ENCODE results near the gene MAPK9.

The MAPK9 gene

GRCh38 chr5:180326989-180327565 lies 35.2 kb upstream of the MAPK9 start:
- H3K27ac ChIP-seq (ENCODE audit: insufficient read depth in 1 of 2, low read depth in 1 of 2, low read length in 2 of 2, poor library complexity in 1 of 2, severe bottlenecking in 2 of 2), result no peak overlapping the region
- H3K9me3 ChIP-seq (ENCODE audit: control extremely low read depth in 1 of 5, control insufficient read depth in 4 of 5, insufficient read depth in 2 of 5, low read depth in 1 of 5, low read length in 4 of 5), result no peaks in the 10 kb centered on the region
- WGBS (ENCODE audit: insufficient coverage), result 94% methylated on average over 10 of the region's 10 CpGs
- peaks cover 0 to 9% (median 4%) of the 10 kb centered on the region in 5 experiments for H3K27me3 ChIP-seq (replicated peaks in 2 of 5; ENCODE audit: control insufficient read depth in 4 of 5, insufficient read depth in 5 of 5, low read length in 4 of 5)
- peaks cover 0 to 3% (median 0%) of the 10 kb centered on the region in 4 experiments for H3K4me1 ChIP-seq (ENCODE audit: control extremely low read depth in 1 of 4, control insufficient read depth in 4 of 4, insufficient read depth in 4 of 4, low read length in 3 of 4)
- no peak overlapping the region for H3K4me3 ChIP-seq (ENCODE audit: control insufficient read depth in 1 of 7, extremely low read depth in 1 of 7, insufficient read depth in 4 of 7, low read depth in 2 of 7, low read length in 6 of 7)
- no peaks in the 10 kb centered on the region for H3K36me3 ChIP-seq (ENCODE audit: control insufficient read depth in 4 of 4, insufficient read depth in 4 of 4, low read length in 3 of 4)
- CTCF ChIA-PET, result interaction anchor here (1.1 to 3.8 kb wide), 2 partner anchors 12 to 45 kb away, joined by 3 to 20 read pairs; no protein-coding TSS in a partner anchor
- no peak for DNase-seq
- POLR2A ChIA-PET, result no interaction called here

GRCh38 chr5:180324601-180324950 lies 32.7 kb upstream of the MAPK9 start:
- ChIA-PET POLR2A (interaction anchor here (0.9 kb wide), 1 partner anchor 31 kb away, joined by 3 read pairs; no protein-coding TSS in a partner anchor), CTCF (interaction anchor here (1.4 to 3.8 kb wide), 5 partner anchors 9 to 197 kb away, joined by 3 to 20 read pairs (median 4); no protein-coding TSS in a partner anchor)
- WGBS (ENCODE audit: insufficient coverage), result 92% methylated on average over 6 of the region's 8 CpGs
- H3K4me1 ChIP-seq (ENCODE audit: control extremely low read depth in 1 of 4, control insufficient read depth in 4 of 4, insufficient read depth in 4 of 4, low read length in 3 of 4), result no peaks in the 10 kb centered on the region
- peaks cover 0 to 2% (median 0%) of the 10 kb centered on the region in 5 experiments for H3K27me3 ChIP-seq (replicated peaks in 2 of 5; ENCODE audit: control insufficient read depth in 4 of 5, insufficient read depth in 5 of 5, low read length in 4 of 5)
- no peaks in the 10 kb centered on the region for H3K9me3 ChIP-seq (ENCODE audit: control extremely low read depth in 1 of 5, control insufficient read depth in 4 of 5, insufficient read depth in 2 of 5, low read depth in 1 of 5, low read length in 4 of 5)
- DNase-seq, result no peak
- H3K4me3 ChIP-seq (ENCODE audit: control insufficient read depth in 1 of 7, extremely low read depth in 1 of 7, insufficient read depth in 4 of 7, low read depth in 2 of 7, low read length in 6 of 7), result no peak overlapping the region
- H3K36me3 ChIP-seq (ENCODE audit: control insufficient read depth in 4 of 4, insufficient read depth in 4 of 4, low read length in 3 of 4), result no peaks in the 10 kb centered on the region
- H3K27ac ChIP-seq (ENCODE audit: insufficient read depth in 1 of 2, low read depth in 1 of 2, low read length in 2 of 2, poor library complexity in 1 of 2, severe bottlenecking in 2 of 2), result no peak overlapping the region

- no peaks in the 10 kb centered on the region for H3K27me3 ChIP-seq (replicated peaks in 2 of 5; ENCODE audit: control insufficient read depth in 4 of 5, insufficient read depth in 5 of 5, low read length in 4 of 5)
- ChIA-PET CTCF (interaction anchor here (1.4 to 3.8 kb wide), 5 partner anchors 9 to 196 kb away, joined by 3 to 20 read pairs (median 4); no protein-coding TSS in a partner anchor), POLR2A (interaction anchor here (0.9 kb wide), 1 partner anchor 30 kb away, joined by 3 read pairs; no protein-coding TSS in a partner anchor)
- 92% methylated on average over 8 of the region's 11 CpGs for WGBS (ENCODE audit: insufficient coverage)
- DNase-seq, result no peak
- no peaks in the 10 kb centered on the region for H3K36me3 ChIP-seq (ENCODE audit: control insufficient read depth in 4 of 4, insufficient read depth in 4 of 4, low read length in 3 of 4)
- no peaks in the 10 kb centered on the region for H3K9me3 ChIP-seq (ENCODE audit: control extremely low read depth in 1 of 5, control insufficient read depth in 4 of 5, insufficient read depth in 2 of 5, low read depth in 1 of 5, low read length in 4 of 5)
- no peak overlapping the region for H3K27ac ChIP-seq (ENCODE audit: insufficient read depth in 1 of 2, low read depth in 1 of 2, low read length in 2 of 2, poor library complexity in 1 of 2, severe bottlenecking in 2 of 2)
- H3K4me3 ChIP-seq (ENCODE audit: control insufficient read depth in 1 of 7, extremely low read depth in 1 of 7, insufficient read depth in 4 of 7, low read depth in 2 of 7, low read length in 6 of 7), result no peak overlapping the region
- H3K4me1 ChIP-seq (ENCODE audit: control extremely low read depth in 1 of 4, control insufficient read depth in 4 of 4, insufficient read depth in 4 of 4, low read length in 3 of 4), result no peaks in the 10 kb centered on the region
Measured at GRCh38 chr5:180323941-180324600, 32.2 kb upstream of the MAPK9 start.

- no peaks in the 10 kb centered on the region for H3K4me1 ChIP-seq (ENCODE audit: control extremely low read depth in 1 of 4, control insufficient read depth in 4 of 4, insufficient read depth in 4 of 4, low read length in 3 of 4)
- WGBS (ENCODE audit: insufficient coverage), result 97% methylated on average over 14 of the region's 14 CpGs
- H3K36me3 ChIP-seq (ENCODE audit: control insufficient read depth in 4 of 4, insufficient read depth in 4 of 4, low read length in 3 of 4), result no peaks in the 10 kb centered on the region
- no peaks in the 10 kb centered on the region for H3K27me3 ChIP-seq (replicated peaks in 2 of 5; ENCODE audit: control insufficient read depth in 4 of 5, insufficient read depth in 5 of 5, low read length in 4 of 5)
- no peaks in the 10 kb centered on the region for H3K9me3 ChIP-seq (ENCODE audit: control extremely low read depth in 1 of 5, control insufficient read depth in 4 of 5, insufficient read depth in 2 of 5, low read depth in 1 of 5, low read length in 4 of 5)
- no peak for DNase-seq
- no peak overlapping the region for H3K27ac ChIP-seq (ENCODE audit: insufficient read depth in 1 of 2, low read depth in 1 of 2, low read length in 2 of 2, poor library complexity in 1 of 2, severe bottlenecking in 2 of 2)
- ChIA-PET POLR2A (no interaction called here), CTCF (no interaction called here)
- H3K4me3 ChIP-seq (ENCODE audit: control insufficient read depth in 1 of 7, extremely low read depth in 1 of 7, insufficient read depth in 4 of 7, low read depth in 2 of 7, low read length in 6 of 7), result no peak overlapping the region
Measured at GRCh38 chr5:180323160-180323559, 31.3 kb upstream of the MAPK9 start.

GRCh38 chr5:180318456-180319089 lies 26.7 kb upstream of the MAPK9 start:
- no peak for DNase-seq
- no peak overlapping the region for H3K27ac ChIP-seq (ENCODE audit: insufficient read depth in 1 of 2, low read depth in 1 of 2, low read length in 2 of 2, poor library complexity in 1 of 2, severe bottlenecking in 2 of 2)

GRCh38 chr5:180316586-180316985 lies 24.7 kb upstream of the MAPK9 start:
- Histone ChIP-seq H3K9me3 (ENCODE audit: control extremely low read depth in 1 of 5, control insufficient read depth in 4 of 5, insufficient read depth in 2 of 5, low read depth in 1 of 5, low read length in 4 of 5) (no peaks in the 10 kb centered on the region), H3K4me1 (ENCODE audit: control extremely low read depth in 1 of 4, control insufficient read depth in 4 of 4, insufficient read depth in 4 of 4, low read length in 3 of 4) (peaks cover 0 to 5% (median 0%) of the 10 kb centered on the region in 4 experiments), H3K27ac (ENCODE audit: insufficient read depth in 1 of 2, low read depth in 1 of 2, low read length in 2 of 2, poor library complexity in 1 of 2, severe bottlenecking in 2 of 2) (no peak overlapping the region), H3K27me3 (replicated peaks in 2 of 5; ENCODE audit: control insufficient read depth in 4 of 5, insufficient read depth in 5 of 5, low read length in 4 of 5) (no peaks in the 10 kb centered on the region), H3K36me3 (ENCODE audit: control insufficient read depth in 4 of 4, insufficient read depth in 4 of 4, low read length in 3 of 4) (no peaks in the 10 kb centered on the region), H3K4me3 (ENCODE audit: control insufficient read depth in 1 of 7, extremely low read depth in 1 of 7, insufficient read depth in 4 of 7, low read depth in 2 of 7, low read length in 6 of 7) (no peak overlapping the region)
- DNase-seq, result no peak
- ChIA-PET POLR2A (no interaction called here), CTCF (interaction anchor here (1.0 to 7.0 kb wide), 13 partner anchors 9 to 326 kb away, joined by 3 to 116 read pairs (median 7); partner anchors contain the start of gene MAPK9)
- 91% methylated on average over 20 of the region's 20 CpGs for WGBS (ENCODE audit: insufficient coverage)

More at GRCh38 chr5:180318456-180319089, 26.7 kb upstream of the MAPK9 start:
- 88% methylated on average over 22 of the region's 23 CpGs for WGBS (ENCODE audit: insufficient coverage)
- no peak overlapping the region for H3K4me3 ChIP-seq (ENCODE audit: control insufficient read depth in 1 of 7, extremely low read depth in 1 of 7, insufficient read depth in 4 of 7, low read depth in 2 of 7, low read length in 6 of 7)
- peaks cover 0 to 5% (median 0%) of the 10 kb centered on the region in 4 experiments for H3K4me1 ChIP-seq (ENCODE audit: control extremely low read depth in 1 of 4, control insufficient read depth in 4 of 4, insufficient read depth in 4 of 4, low read length in 3 of 4)
- no peaks in the 10 kb centered on the region for H3K27me3 ChIP-seq (replicated peaks in 2 of 5; ENCODE audit: control insufficient read depth in 4 of 5, insufficient read depth in 5 of 5, low read length in 4 of 5)
- no peaks in the 10 kb centered on the region for H3K36me3 ChIP-seq (ENCODE audit: control insufficient read depth in 4 of 4, insufficient read depth in 4 of 4, low read length in 3 of 4)
- ChIA-PET CTCF (interaction anchor here (1.0 to 7.0 kb wide), 4 partner anchors 11 to 136 kb away, joined by 3 to 116 read pairs (median 8); partner anchors contain the start of gene MAPK9), POLR2A (no interaction called here)
- no peaks in the 10 kb centered on the region for H3K9me3 ChIP-seq (ENCODE audit: control extremely low read depth in 1 of 5, control insufficient read depth in 4 of 5, insufficient read depth in 2 of 5, low read depth in 1 of 5, low read length in 4 of 5)
